Choroid plexus epithelial cell (primary cell): ENCODE data around the gene CDH15.

Experiments used
- DNase-seq: peaks from one replicate; pipeline ENCODE4 v3.0.0-alpha.2; 2010; ENCODE audit warnings: low read depth
- H3K4me3 ChIP-seq: 2 replicates; pipeline ENCODE4 v1.5.1; 2011; ENCODE audit warnings: low read depth, mild to moderate bottlenecking, control low read depth, low read length, moderate library complexity
- TF ChIP-seq, protein P1 (sequence below): conservative IDR thresholded peaks from 2 replicates; pipeline ENCODE4 v1.5.1; 2011; ENCODE audit warnings: low read depth, mild to moderate bottlenecking, control low read depth, inconsistent platforms, low read length, moderate library complexity

Gene CDH15

DNA sequence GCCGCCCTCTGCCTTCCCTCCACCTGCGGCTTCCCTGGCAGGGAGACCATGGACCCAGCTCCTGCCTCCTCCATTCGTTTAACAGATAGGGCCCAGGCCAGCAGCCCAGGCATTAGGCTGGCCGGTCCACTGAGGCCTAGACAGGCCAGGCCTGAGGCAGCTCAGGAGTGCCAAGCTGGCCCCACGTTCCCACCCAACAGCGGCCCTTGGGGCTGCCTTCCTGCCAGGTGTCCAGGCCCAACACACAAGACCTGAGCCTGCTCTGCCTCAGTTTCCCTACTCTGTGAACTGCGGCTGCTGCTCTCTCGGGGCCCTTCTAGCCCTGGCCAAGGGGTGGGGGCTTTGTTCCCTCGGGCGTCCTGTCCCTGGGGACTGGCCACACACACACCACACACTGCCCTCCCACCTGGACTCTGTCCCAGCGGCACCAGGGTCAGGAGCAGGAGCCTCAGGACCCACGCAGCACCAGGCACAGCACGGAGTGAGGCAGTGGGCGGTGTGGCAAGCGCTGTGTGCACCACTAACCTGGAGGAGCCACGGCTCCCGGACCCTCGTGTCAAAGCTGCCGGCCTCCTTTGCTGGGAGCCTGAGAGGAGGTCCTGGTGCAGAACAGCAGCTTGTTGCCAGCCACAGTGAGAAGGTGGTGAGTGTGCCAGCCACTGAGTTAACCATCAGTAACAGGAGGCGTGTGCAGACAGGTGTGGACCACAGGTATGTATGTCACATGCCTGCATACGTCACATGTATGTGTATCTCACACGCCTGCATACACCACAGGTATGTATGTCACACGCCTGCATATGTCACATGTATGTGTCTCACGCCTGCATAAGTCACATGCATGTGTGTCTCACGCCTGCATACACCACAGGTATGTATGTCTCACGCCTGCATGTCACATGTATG, 14.6 kb upstream of the CDH15 start:
- H3K4me3 ChIP-seq: no peak overlapping the region
- TF ChIP-seq, protein P1, sequence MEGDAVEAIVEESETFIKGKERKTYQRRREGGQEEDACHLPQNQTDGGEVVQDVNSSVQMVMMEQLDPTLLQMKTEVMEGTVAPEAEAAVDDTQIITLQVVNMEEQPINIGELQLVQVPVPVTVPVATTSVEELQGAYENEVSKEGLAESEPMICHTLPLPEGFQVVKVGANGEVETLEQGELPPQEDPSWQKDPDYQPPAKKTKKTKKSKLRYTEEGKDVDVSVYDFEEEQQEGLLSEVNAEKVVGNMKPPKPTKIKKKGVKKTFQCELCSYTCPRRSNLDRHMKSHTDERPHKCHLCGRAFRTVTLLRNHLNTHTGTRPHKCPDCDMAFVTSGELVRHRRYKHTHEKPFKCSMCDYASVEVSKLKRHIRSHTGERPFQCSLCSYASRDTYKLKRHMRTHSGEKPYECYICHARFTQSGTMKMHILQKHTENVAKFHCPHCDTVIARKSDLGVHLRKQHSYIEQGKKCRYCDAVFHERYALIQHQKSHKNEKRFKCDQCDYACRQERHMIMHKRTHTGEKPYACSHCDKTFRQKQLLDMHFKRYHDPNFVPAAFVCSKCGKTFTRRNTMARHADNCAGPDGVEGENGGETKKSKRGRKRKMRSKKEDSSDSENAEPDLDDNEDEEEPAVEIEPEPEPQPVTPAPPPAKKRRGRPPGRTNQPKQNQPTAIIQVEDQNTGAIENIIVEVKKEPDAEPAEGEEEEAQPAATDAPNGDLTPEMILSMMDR: no peak
- DNase-seq: no peak

DNA sequence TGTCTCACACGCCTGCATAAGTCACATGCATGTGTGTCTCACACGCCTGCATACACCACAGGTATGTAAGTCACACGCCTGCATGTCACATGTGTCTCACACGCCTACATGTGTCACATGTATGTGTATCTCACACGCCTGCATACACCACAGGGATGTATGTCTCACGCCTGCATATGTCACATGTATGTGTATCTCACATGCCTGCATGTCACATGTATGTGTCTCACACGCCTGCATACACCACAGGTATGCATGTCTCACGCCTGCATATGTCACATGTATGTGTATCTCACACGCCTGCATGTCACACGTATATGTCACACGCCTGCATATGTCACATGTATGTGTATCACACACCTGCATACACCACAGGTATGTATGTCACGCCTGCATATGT, 13.8 kb upstream of the CDH15 start:
- TF ChIP-seq, protein P1: no peak
- no peak for DNase-seq
- no peak overlapping the region for H3K4me3 ChIP-seq

DNA sequence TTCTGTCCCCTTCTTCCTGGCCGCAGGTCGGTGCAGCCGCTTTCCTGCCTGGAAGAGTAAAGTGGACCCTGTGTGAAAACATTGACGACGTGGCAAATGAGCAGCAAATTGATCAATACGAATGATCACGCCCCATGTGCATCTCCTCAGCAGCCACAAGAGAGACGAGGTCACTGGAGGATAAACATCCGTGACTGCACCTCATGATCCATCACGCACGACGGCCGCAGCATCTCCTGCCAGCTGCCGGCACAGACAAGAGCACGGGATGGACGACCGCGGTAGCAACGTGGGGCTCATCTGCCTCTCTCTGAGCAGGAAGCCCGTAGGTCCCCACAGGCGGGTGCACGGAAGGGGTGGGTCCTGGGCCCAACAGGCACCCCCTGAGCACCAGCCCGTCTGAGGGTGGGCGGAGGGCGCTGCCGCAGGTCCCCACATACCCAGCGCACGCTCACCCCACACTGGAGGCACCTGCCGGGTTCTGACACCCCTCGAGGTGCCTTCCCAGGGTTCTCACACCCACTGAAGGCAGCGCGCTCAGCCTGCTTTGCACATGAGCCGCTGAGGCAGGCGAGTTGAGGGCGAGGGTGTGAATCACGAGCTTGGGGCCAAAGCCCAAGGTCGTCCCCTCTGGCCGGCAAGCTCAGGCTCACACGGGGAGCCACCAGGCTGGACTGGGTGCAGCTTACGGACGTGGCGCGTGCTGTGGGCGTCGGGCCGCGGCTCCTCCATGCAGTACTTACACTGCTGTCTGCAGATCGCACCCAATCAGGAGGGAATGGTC, 12.3 kb upstream of the CDH15 start:
- no peak overlapping the region for H3K4me3 ChIP-seq
- TF ChIP-seq, protein P1: no peak
- DNase-seq: no peak

- TF ChIP-seq, protein P1: no peak
Measured at GRCh38 chr16:89159850-89160354, 11.6 kb upstream of the CDH15 start.

DNA sequence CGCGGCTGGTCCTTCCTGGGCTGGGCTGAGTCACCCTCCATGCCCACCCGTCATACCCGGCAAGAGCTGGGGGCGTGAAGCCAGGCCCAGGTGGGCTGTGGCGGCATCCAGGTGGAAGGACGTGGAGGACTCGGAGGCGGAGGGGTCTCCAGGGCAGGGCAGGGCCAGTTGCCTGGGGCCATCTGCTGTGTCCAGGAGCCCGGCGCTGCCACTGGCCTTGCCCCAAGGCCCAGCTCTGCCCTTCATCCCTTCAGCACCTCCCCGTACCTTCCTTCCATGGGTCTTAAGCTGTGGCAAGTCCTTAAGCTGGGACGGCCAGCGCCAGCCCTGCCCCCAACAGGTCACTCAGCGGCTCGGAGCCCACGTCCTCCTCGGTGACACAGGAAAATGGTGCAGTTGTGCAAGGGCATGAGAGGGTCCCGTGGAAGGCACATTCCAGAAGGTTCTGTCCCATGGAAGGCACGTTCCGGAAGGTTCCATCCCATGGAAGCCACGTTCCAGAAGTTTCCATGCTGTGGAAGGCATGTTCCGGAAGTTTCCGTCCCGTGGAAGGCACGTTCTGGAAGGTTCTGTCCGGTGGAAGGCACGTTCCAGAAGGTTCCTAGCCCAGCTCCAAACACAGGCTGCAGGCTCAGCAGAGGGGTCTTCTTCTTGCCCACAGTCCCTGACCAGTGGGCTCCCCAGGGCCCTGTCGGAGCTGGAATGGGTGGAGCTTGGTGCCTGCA, 10.4 kb upstream of the CDH15 start:
- TF ChIP-seq, protein P1: no peak
- no peak for DNase-seq
- no peak overlapping the region for H3K4me3 ChIP-seq

More at GRCh38 chr16:89159850-89160354, 11.6 kb upstream of the CDH15 start:
- no peak for DNase-seq
- no peak overlapping the region for H3K4me3 ChIP-seq

- TF ChIP-seq, protein P1: no peak
- DNase-seq: no peak
- no peak overlapping the region for H3K4me3 ChIP-seq
Measured at GRCh38 chr16:89161763-89162713, 9.5 kb upstream of the CDH15 start.
